Neural progenitor cell (in vitro differentiated cells): ENCODE results near the gene HCN1.

Experiments used
- EZH2 ChIP-seq: fragments of 200-600 bp; sonication (generic); IDR thresholded peaks from 2 replicates; pipeline ENCODE4 v1.6.1; 2017; ENCODE audit warnings: antibody characterized with exemption, mild to moderate bottlenecking, moderate library complexity
- EZH2phosphoT487 ChIP-seq: fragments of 200-600 bp; sonication (generic); IDR thresholded peaks from 2 replicates; pipeline ENCODE4 v1.6.1; 2017; ENCODE audit warnings: antibody characterized with exemption
- TF ChIP-seq, protein P1 (sequence below): fragments of 200-600 bp; sonication (generic); IDR thresholded peaks from 2 replicates; pipeline ENCODE4 v1.5.1; 2017; ENCODE audit warnings: antibody characterized with exemption, mild to moderate bottlenecking

DNA sequence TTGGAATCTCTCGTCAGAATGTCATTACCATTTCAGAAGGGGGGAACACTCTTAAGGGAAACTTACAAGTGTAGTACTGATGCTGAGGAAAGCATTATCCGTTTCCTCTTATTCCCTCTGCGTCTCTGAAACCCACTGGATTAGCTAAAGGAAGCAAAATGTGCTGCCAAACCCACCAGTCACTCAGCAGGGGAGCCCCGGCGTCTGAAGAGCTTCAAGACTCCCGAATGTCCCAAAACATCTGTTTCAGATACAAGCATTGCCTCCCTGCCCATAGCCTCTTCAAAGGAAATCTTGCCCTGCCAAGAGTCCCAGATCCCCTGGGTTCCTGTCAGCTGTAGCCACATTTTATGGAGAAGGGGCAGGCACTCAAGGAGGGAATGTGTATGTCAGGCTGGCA is 1.0 kb upstream of the HCN1 start:
- no peak for TF ChIP-seq EZH2
- TF ChIP-seq, protein P1, sequence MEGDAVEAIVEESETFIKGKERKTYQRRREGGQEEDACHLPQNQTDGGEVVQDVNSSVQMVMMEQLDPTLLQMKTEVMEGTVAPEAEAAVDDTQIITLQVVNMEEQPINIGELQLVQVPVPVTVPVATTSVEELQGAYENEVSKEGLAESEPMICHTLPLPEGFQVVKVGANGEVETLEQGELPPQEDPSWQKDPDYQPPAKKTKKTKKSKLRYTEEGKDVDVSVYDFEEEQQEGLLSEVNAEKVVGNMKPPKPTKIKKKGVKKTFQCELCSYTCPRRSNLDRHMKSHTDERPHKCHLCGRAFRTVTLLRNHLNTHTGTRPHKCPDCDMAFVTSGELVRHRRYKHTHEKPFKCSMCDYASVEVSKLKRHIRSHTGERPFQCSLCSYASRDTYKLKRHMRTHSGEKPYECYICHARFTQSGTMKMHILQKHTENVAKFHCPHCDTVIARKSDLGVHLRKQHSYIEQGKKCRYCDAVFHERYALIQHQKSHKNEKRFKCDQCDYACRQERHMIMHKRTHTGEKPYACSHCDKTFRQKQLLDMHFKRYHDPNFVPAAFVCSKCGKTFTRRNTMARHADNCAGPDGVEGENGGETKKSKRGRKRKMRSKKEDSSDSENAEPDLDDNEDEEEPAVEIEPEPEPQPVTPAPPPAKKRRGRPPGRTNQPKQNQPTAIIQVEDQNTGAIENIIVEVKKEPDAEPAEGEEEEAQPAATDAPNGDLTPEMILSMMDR, result no peak
- TF ChIP-seq EZH2phosphoT487, result no peak
